Endothelial cell (in vitro differentiated cells): ENCODE data around the gene ZNF460. TPM values are rescaled to one million over a fixed set of nuclear protein-coding genes. Genes with fewer than 3 reads are reported as not detected.
A peak's percentile ranks its signal among the peaks of the same experiment; 100 is the strongest.

Experiments used
- DNase-seq: peaks from one replicate; pipeline ENCODE4 v3.0.0; 2021; ENCODE audit warnings: low spot score
- H3K27ac Mint-ChIP-seq: one replicate; pipeline ENCODE4 v1.8.0; 2021; ENCODE audit warnings: mixed read lengths, inconsistent platforms; ENCODE audit not compliant: unreplicated experiment
- H3K27me3 Mint-ChIP-seq: one replicate; pipeline ENCODE4 v1.8.0; 2021; ENCODE audit warnings: mild to moderate bottlenecking, moderate library complexity, mixed read lengths, inconsistent platforms; ENCODE audit not compliant: unreplicated experiment
- H3K36me3 Mint-ChIP-seq: one replicate; pipeline ENCODE4 v1.8.0; 2021; ENCODE audit warnings: mild to moderate bottlenecking, low read depth, mixed read lengths, inconsistent platforms; ENCODE audit not compliant: unreplicated experiment
- H3K4me1 Mint-ChIP-seq: one replicate; pipeline ENCODE4 v1.8.0; 2021; ENCODE audit warnings: mild to moderate bottlenecking, mixed read lengths, inconsistent platforms; ENCODE audit not compliant: unreplicated experiment
- H3K4me3 Mint-ChIP-seq: one replicate; pipeline ENCODE4 v1.8.0; 2021; ENCODE audit warnings: mild to moderate bottlenecking, mixed read lengths, inconsistent platforms; ENCODE audit not compliant: unreplicated experiment
- H3K9me3 Mint-ChIP-seq: one replicate; pipeline ENCODE4 v1.8.0; 2021; ENCODE audit warnings: mixed read lengths, inconsistent platforms; ENCODE audit not compliant: unreplicated experiment
- CTCF ChIP-seq: fragments of 200-600 bp; sonication (generic); IDR thresholded peaks from one replicate; pipeline ENCODE4 v1.5.0; 2021; ENCODE audit warnings: antibody characterized with exemption; ENCODE audit not compliant: unreplicated experiment
- long read RNA-seq: library from polyadenylated mRNA; unstranded; transcript quantifications from one replicate; pipeline ENCODE4 v2.0.0, GENCODE V29; 2020; ENCODE audit not compliant: unreplicated experiment
- total RNA-seq: library from RNA; stranded (reverse); fragmentation: NEBNext Ultra II Directional; extraction: Animal tissue kit (Norgen Biotek cat#: 25700); gene quantifications from one replicate; pipeline ENCODE4 v1.2.1, GENCODE V29; 2021; ENCODE audit not compliant: unreplicated experiment

Gene ZNF460
- total RNA-seq, result 51.2 TPM
- long read RNA-seq, partial matches to known transcripts, result 0 of 2 reads
- long read RNA-seq, other reads (novel, unspliced or antisense), result 0 of 2 reads

GRCh38 chr19:57280165-57280961 is at the start of gene ZNF460:
Gene ZNF460, plus strand, starts transcription at chr19:57280485. Its CDS starts 322 bp downstream, at chr19:57280807.
- H3K4me3 Mint-ChIP-seq, result no peak within 1 kb of the TSS
- peaks cover 13% of the 10 kb centered on the region for H3K4me1 Mint-ChIP-seq
- peak within 1 kb of the TSS; percentile 98 for H3K27ac Mint-ChIP-seq
- H3K27me3 Mint-ChIP-seq, result peaks cover 11% of the 10 kb centered on the region
- TF ChIP-seq CTCF, result no peak
- H3K36me3 Mint-ChIP-seq, result peaks cover 19% of the 10 kb centered on the region
- no peaks in the 10 kb centered on the region for H3K9me3 Mint-ChIP-seq
- peak; percentile 94 for DNase-seq

GRCh38 chr19:57231686-57232085 is 48.6 kb upstream of the ZNF460 start:
- H3K4me3 Mint-ChIP-seq, result peak overlapping the region; percentile 68
- no peaks in the 10 kb centered on the region for H3K9me3 Mint-ChIP-seq
- DNase-seq, result no peak
- peaks cover 5% of the 10 kb centered on the region for H3K4me1 Mint-ChIP-seq
- peak overlapping the region; percentile 30 for H3K27ac Mint-ChIP-seq
- no peaks in the 10 kb centered on the region for H3K27me3 Mint-ChIP-seq
- H3K36me3 Mint-ChIP-seq, result no peaks in the 10 kb centered on the region
- no peak for TF ChIP-seq CTCF

- TF ChIP-seq CTCF, result no peak
- H3K4me3 Mint-ChIP-seq, result no peak overlapping the region
- H3K36me3 Mint-ChIP-seq, result no peaks in the 10 kb centered on the region
- no peaks in the 10 kb centered on the region for H3K9me3 Mint-ChIP-seq
- no peak overlapping the region for H3K27ac Mint-ChIP-seq
- no peak for DNase-seq
- H3K4me1 Mint-ChIP-seq, result peaks cover 5% of the 10 kb centered on the region
- no peaks in the 10 kb centered on the region for H3K27me3 Mint-ChIP-seq
Observed at GRCh38 chr19:57233207-57233606, 47.1 kb upstream of the ZNF460 start.

- Mint-ChIP-seq H3K4me1 (peaks cover 10% of the 10 kb centered on the region), H3K4me3 (peak overlapping the region; percentile 93), H3K9me3 (no peaks in the 10 kb centered on the region), H3K27me3 (peaks cover 4% of the 10 kb centered on the region), H3K27ac (peak overlapping the region; percentile 83), H3K36me3 (peaks cover 17% of the 10 kb centered on the region)
- TF ChIP-seq CTCF, result no peak
- no peak for DNase-seq
Observed at GRCh38 chr19:57239982-57240310, 40.3 kb upstream of the ZNF460 start.
